UCSD-AML1 (cell line): ENCODE data around the gene STAT2.
A peak's percentile ranks its signal among the peaks of the same experiment; 100 is the strongest.
"Not testable (repeated sequence)": the region's sequence is repeated elsewhere in the genome, so short reads cannot be mapped to it uniquely, and the experiment has no call there.

ENCODE experiments used
- DNase-seq: peaks from one replicate; lab custom pipeline; 2025; ENCODE audit not compliant: unreplicated experiment; lab: John Stamatoyannopoulos, UW

STAT2 gene

GRCh38 chr12:56332512-56333196 is 27.3 kb downstream of the STAT2 start:
- DNase-seq, result no peak

- DNase-seq, result no peak
These were observed 28.9 kb downstream of the STAT2 start for GRCh38 chr12:56330936-56331490.

GRCh38 chr12:56326533-56326932 is 33.4 kb downstream of the STAT2 start:
- no peak for DNase-seq

GRCh38 chr12:56326126-56326525 is 33.8 kb downstream of the STAT2 start:
- no peak for DNase-seq

GRCh38 chr12:56324206-56324605 is 35.7 kb downstream of the STAT2 start:
- DNase-seq, result no peak

GRCh38 chr12:56321610-56322009 is 38.3 kb downstream of the STAT2 start:
- DNase-seq, result not testable (repeated sequence)

GRCh38 chr12:56321027-56321426 is 38.9 kb downstream of the STAT2 start:
- DNase-seq, result no peak

GRCh38 chr12:56317675-56318074 is 42.2 kb downstream of the STAT2 start:
- DNase-seq, result no peak

- DNase-seq, result peak; percentile 93
These were observed 44.1 kb downstream of the STAT2 start, which contains the start of gene CNPY2 for GRCh38 chr12:56315622-56316473. Gene CNPY2 (minus strand): TSS chr12:56315988. CDS start chr12:56315217, 771 bp downstream.

GRCh38 chr12:56315249-56315621 is 44.7 kb downstream of the STAT2 start:
- DNase-seq, result peak; percentile 55

- no peak for DNase-seq
These were observed 48.9 kb downstream of the STAT2 start for GRCh38 chr12:56311003-56311402.

GRCh38 chr12:56308714-56309113 is 51.2 kb downstream of the STAT2 start:
- DNase-seq, result no peak

GRCh38 chr12:56307221-56307965 is 52.5 kb downstream of the STAT2 start:
- DNase-seq, result no peak

GRCh38 chr12:56304872-56305590 is 54.9 kb downstream of the STAT2 start:
- no peak for DNase-seq

GRCh38 chr12:56304276-56304675 is 55.6 kb downstream of the STAT2 start:
- DNase-seq, result no peak

GRCh38 chr12:56300644-56301464 is 59.1 kb downstream of the STAT2 start:
- no peak for DNase-seq

- peak; percentile 98 for DNase-seq
These were observed 59.9 kb downstream of the STAT2 start, which contains the start of gene CS for GRCh38 chr12:56299853-56300643. Gene CS (minus strand): TSS chr12:56300330. CDS start chr12:56300201, 129 bp downstream.

- no peak for DNase-seq
These were observed 60.5 kb downstream of the STAT2 start for GRCh38 chr12:56299308-56299852.

GRCh38 chr12:56298828-56299227 is 61.1 kb downstream of the STAT2 start:
- DNase-seq, result no peak
